TTC549 (cell line): ENCODE measurements around the gene TMEM109.

Experiments
- FAIRE-seq: peaks from 2 replicates; lab custom pipeline; 2012; peaks lifted over from hg19 to GRCh38; lab: Jason Lieb, UNC

The TMEM109 gene

DNA sequence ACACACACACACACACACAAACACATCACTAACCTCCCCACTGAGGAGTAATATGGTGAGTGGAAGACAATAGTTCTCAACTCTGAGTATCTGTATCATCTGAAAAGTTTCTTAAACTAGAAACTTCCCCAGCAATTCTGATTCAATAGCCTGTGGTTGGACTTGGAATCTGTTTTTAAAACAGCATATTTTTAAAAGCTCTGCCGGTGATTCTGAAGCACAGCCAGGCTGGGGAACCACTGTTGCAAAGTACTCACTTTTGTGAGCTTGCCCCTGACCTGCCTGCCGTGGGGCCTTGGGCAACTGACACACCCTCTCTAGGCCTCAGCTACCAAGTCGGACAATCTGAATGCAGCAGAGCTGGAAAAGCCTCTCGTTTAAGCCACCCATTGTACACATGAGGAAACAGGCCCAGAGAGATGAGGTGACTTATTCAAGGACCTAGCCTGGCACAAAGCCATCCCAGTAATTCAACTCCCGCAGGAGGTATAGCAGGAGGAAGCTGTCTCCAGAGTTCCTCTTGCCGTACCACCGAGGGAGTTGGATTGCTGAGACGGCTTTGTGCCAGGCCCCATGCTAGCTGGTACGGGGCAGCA, 29.1 kb downstream of the TMEM109 start:
- FAIRE-seq = no peak

DNA sequence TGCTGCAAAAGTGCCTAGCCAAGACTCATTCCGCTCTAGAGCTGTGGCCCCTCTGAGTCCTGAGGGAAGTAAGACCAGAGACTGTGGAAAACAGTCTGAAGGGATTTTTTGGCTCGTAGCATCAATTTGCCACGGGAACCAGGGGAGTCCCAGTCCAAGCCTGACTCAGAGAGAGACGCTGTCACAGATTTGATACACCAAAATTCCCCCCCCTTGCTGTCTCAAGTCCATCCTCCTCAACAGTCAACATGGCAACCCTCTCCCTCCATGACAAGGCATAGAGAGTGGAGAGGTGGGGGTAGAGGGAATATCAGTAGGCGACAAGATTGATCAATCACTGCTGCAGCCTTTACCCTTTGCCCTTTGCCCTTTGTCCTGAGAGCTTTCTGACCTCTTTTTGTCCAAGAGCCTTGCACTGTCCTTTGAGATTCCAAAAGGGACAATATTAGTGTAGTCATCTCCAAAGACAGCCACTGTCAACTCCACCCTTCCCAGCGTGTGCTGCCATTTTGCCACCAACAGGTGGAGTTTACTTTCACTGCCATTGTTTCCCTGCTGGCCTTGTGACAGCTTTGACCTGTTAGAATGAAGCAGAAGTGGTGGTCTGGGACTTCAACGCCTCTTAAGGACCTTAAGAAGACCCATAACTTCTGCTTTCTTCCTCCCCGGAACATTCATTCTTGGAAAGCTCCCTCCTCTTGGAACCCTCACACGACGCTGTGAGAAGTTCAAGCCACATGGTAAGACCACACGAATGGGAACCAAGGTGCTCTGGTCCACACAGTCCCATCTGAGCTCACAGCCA, 30.7 kb downstream of the TMEM109 start:
- FAIRE-seq = no peak

DNA sequence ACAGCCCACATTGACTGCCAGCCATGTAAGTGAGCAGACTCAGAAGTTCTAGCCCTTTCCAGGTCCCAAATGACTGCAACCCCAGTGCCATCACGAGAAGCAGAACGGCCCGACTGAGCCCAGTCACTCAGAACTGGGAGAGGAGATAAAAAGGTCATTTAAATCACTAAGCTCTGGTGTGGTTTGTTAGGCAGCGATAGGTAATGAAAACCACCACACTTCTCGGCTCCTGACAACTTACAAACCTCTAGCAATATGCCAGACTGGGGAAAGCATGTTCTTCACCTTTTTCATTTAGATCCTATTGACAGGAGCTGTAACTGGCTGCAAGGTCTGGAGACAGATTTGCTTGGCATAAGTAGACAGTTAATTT, 31.3 kb downstream of the TMEM109 start:
- FAIRE-seq = no peak

DNA sequence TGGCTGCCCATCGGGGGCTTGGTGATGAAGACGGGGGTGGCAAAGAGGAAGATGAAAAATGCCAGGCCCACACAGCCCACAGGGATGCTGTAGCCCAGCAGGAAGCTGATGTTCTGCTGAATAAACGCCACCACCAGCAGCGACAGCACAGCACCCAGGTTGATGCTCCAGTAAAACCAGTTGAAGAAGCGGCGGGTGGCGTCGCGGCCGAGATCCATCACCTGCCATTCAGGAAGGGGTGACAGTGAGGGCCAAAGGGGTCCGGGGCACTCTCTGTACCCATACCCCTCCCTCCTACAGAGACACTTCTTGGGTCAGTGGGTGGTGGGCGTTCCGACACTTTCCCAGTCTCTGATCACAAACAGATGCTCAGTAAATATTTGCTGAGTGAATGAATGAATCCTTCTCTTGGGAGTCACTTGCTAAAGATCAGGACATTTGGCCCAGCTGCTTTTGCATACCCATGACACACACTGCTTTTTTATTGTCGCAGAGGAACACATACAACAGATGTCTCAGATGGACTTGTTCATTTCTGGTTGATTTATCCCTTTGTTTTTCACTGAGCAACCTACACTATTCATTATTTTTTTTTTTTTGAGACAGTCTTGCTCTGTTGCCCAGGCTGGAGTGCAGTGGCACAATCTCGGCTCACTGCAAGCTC, 32.8 kb downstream of the TMEM109 start:
- no peak for FAIRE-seq

DNA sequence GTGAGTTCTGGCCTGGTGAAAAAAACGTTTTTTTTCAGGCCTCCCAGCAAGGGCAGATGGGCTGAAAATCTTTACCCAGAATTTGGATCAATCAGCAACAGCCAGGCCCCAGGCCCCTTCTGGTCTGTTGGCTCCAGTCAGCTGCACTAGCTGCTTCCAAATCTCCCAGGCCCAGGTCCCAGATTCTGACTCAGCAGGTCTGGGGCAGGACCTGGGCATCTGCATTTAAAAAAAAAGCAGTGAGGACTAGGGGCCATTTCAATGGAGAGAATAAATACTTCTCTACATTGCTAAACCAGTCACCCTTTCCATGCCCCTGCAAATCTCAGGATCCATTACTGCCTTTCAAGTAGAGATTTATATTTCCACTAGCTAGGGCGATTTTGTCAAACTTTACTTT, 33.7 kb downstream of the TMEM109 start:
- FAIRE-seq = no peak

DNA sequence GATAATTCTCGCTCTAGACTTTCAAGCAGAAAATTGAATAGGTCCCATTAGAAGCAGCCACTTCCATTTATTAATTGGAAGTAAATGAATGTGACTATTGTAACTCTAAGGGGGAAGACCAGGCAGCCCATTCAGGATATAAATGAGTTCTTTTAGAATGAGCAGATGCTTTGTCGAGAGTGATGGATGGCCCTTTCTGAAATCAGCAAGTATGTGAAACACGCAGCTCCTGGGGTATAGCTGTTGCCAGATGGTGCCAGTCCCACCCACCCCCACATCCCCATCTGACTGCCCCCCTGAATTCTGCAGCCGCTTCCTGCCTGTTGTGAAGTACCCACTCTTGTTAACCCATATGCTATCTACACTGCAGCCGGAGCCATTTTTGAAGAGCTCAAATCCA, 34.3 kb downstream of the TMEM109 start:
- no peak for FAIRE-seq

DNA sequence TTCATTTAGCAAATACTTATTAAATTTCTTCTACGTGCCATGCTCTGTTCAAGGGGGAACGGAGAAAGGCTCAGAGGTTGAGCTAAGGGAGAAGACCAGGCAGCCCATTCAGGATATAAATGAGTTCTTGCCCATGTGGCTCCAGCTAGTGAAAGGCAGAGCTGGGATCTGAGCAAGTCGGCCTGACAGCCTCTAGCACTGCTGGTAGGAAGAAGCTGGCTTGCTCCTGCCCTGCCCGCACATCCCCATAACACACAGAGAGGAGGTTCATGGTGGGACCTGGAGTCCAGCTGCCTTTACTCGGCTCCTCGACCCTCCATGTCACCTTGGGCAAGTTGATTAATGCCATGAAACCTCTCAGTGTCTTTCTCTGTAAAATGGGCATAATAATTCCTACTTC, 36.1 kb downstream of the TMEM109 start:
- no peak for FAIRE-seq

DNA sequence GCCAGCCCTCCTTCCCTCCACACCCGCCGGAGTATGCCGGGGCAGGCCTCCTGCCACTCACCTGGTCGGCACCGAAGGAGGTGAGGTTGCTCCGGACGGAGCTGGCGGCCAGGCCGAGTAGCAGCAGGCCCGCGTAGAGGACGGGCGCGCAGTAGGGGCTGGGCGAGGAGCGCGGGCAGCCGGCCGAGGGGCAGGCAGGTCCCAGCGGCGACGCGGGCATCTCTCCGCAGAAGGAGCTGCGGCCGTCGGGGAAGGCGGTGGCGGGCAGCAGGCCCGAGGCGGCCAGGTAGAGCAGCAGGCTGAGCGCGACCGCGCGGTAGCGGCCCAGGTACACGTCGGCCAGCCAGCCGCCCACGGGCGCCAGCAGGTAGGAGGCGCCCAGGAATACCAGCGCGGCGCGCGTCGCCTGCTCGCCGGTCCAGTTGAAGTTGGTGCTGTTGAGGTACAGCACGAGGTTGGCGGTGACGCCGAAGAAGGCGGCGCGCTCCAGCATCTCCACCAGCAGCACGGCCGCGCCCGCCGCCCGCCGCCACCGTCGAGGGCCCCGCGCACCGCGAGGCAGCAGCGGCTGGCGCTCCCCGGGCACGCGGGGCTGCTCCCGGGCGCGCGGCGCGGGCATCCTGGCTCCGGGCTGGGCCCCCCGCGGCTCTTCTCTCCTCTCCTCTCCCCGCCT, 37.1 kb downstream of the TMEM109 start:
- no peak for FAIRE-seq

DNA sequence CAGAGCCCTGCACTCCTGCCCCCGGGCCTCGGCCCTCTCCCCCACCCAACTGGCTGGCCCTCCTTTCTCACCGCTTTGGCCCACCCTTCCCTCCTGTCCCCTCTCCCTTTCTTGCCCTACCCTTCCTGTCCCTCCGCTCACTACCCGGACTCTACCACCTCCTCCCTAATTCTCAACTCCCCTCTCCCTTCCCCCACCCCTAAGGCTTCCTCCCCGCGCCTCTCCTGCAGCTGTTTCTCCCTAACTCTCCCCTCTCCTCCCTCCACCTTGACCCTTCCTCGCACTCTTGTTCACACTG, 37.6 kb downstream of the TMEM109 start:
- FAIRE-seq = no peak

DNA sequence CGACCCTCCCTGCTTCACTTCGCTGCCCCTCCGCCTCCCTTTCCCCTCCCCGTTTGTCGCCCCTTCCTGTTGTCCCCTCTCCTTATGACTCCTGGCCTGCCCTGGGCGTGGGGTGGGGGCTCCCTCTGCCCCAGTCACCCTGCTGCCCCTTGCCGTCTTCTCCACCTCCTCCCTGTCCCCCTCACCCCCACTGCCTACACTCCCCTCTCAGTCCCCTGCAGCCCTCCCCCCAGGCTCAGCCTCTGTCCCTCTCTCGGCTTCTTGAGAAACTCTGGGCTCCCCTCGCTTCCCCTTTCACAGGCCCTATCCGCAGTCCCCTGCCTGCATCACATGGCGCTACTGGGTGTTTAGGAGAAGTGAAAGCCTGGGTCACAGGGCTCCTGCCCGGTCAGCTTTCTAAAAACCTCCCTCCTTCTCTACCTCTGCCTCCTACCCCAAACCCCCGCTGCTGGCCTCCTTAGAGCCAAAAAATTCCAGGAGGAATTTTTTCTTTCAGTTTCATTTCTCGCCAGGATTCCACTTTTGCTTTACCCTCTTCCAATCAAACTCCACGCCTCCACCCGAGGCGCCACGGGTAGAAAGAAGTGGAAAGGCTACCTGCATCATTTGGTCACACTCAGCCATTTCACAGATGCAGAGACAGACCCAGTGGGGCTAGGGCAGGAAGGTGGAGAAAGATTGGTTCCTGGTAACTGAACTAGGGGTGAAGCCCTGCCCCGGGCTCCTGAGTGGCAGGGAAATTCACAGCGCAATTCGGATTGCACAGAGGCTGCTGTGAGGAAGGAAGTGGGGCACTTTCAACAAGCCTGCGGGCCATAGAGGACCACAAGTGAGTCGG, 38.2 kb downstream of the TMEM109 start, which contains the start of gene SLC15A3:
Gene SLC15A3, minus strand, starts transcription at position 273 of the 838 bp plus-strand sequence. CDS start 625 bp downstream, outside the sequence.
- FAIRE-seq = no peak

DNA sequence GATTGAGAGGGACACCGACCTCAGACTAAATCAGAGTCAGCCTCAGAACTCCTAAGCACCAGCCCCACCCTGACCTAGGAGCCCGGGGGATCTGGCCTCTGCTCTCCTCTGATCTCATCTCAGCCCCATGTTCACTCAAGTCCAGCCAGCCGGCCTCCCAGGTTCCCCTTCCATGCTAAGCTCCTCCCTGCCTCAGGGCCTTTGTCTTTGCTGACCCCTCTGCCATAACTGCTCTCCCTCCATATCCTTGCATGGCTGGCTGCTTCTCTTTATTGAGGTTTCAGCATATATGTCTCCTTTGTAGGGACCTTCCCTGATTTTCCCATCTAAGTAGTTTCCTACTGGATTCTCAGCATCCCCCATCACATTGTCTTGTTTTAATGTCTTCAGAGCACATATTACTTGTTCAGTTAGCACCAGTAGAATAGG, 38.8 kb downstream of the TMEM109 start:
- FAIRE-seq = no peak

DNA sequence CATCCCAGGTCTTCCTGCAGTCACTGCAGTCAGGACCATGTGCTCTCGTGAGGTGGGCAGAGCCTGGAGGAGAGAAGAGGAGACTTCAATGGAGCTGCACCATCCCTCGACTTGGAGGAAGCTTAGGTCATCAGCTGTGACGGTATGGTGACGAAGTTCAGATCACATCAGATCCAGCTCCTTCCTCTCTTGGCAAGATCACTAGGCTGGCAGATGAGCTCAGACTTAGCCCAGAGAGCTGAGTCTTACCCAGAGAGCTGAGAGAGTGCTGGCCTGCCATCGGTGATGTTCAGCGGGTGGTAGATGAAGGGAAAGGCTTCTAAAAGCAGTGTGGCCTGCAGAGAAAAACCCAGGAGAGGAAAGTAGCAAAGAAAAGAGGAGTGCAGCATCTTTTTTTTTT, 39.8 kb downstream of the TMEM109 start:
- no peak for FAIRE-seq

DNA sequence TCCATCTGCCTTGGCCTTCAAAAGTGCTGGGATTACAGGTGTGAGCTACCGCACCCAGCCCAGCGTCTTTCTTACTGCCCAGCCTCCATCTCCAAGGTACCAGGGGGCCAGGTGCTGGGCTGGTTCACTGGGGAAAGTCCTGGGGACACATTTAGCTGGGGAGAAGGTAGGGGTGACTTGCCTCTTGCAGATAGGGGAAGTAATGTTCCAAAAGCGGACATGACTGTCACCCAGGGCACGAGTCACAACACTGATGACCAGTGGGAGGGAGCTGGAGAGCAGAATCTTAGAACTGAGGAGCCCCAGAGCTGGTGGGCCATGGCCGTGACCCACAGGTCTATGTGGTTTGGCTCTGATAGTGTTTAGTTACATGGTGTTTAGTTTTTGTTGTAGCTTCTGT, 40.5 kb downstream of the TMEM109 start:
- FAIRE-seq = no peak

DNA sequence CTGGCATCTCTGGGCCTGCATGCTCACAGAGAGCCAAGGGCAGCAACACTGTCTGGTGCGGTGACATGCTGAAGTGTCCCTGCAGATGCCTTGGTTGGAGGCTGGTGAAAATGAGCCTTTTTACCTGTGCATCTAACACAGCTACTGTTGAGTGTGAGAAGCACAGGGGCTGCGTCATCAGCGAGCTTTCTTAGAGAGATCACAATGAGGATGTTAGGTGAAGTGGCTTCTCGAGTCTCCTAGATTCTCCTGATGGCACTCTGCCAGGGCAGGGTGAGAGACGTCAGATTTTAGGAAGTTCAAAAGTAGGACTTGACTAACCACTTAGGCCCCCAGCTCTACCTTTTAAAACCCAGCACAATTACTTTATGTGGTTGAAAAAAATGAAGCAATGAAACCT, 41.6 kb downstream of the TMEM109 start:
- no peak for FAIRE-seq

DNA sequence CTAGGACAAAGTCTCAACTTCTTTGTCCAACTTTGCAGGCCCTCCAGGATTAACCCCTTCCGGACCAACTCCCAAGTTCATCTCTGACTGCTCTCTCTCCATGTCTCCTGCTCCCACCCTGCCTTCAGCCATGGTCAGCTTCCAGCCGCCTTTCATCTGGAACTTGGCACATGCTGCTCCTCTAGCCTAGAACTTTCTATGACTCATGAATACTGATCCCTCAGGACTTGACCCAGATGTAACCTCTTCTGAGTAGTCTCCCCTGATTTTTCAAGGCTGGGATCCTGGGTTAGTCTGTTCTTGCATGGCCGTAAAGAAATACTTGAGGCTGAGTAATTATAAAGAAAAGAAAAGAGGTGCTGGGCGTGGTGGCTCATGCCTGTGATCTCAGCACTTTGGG, 43.2 kb downstream of the TMEM109 start:
- FAIRE-seq = no peak

DNA sequence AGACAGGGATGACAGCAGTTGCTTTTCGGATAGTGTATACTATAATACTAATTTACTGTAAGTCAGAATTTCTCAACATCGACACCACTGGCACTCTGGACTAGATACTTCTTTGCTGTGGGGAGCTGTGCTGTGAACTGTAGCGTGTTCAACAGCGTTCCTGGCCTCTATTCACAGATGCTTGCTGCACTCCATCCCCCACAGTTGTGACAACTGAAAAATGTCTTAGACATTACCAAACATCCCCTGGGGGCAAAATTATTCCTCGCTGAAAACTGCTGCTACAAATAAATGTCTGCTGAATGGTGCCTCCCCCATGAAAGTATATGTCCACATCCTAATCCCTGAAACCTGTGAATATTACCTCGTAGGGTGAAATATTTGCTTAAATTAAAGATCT, 45.5 kb downstream of the TMEM109 start:
- FAIRE-seq = no peak

DNA sequence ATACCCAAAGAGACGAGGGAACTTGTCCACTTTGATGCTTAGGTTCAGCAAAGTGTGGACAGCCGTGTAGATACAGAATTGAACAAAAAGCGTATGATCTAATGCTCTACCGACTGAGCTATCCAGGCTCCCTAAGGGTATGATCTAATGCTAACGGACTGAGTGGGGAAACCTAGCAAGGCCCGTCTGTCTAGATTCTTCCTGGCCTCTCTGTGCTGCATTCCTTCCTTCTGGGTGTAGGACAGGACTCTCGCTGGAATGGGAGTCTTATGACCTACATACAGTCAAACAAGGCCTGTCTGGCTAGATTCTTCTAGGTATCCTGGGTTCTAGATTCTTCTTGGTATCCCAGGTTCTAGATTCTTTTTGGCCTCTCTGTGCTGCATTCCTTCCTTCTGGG, 46.4 kb downstream of the TMEM109 start:
- FAIRE-seq = no peak

DNA sequence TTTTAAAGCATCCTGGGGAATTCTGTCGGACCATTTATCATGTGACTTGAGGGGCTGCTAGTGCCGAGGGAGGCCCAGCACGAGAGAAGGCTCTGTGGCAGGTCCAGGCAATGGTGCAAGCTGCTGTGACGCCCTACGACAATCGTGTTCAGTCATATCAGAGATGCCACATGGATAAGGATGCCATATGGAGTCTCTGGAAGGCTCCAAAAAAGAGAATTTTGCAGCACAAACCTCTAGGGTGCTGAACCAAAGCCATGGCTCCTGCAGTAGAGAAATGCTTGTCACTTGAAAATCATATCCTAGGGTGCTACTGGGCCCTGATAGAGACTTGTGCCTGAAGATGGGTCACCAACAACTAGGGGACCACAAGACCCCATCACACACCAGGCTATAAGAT, 50.8 kb downstream of the TMEM109 start:
- no peak for FAIRE-seq

DNA sequence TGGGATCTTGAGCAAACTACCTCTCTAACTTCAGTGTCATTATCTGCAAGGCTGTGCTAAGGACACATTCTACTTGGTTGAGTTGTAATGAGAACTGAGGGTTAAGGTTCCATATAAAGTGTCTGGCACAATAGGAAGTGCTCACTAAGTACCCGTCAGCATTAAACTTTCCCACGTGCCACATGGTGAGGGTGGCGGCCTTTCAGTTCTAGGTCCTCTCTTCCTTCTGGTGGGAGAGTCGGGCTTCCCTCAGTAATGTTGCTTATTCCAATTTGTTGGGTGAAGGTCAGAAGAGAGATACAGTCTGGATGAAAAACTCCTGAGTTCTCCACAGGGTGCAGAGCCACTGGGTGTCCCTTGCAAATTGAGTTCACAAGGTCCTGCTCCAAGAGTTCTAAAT, 52.9 kb downstream of the TMEM109 start:
- FAIRE-seq = no peak

DNA sequence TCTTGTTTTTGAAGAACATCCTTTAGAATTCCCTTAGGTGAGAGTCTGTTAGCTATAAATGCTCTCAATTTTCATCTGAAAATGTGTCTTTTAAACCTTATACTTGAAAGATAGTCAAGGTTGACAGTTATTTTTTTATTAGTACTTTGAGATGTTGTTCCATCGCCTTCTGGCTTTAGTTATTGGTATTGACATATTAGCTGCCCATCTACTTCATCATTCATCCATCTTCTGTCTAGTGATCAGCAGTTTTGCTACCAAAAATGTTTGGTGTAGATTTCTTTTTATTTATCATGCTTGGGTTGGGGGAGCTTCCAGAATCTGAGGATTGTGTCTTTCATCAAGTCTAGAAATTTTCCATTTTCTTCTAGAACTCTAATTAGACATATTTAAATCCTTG, 54.3 kb downstream of the TMEM109 start:
- no peak for FAIRE-seq

DNA sequence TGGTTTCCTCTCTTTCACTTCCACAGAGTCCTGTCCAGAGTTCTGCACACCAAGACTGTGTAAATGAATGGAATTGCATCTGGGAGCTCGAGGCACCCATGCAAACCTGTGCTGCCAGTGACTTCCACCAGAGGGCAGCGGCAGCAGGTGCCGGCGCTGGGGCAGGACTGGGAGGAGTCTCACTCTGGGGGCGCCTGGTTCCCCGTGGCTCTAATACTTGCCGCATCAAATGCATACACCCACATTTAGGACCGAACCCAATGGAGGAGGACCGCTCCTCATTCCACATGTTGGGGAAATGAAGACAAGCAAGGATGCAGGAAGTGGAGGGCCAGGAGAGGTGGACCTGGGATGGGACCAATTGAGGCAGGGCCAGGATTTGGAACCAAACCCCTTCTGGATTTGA, 56.4 kb downstream of the TMEM109 start:
- no peak for FAIRE-seq

DNA sequence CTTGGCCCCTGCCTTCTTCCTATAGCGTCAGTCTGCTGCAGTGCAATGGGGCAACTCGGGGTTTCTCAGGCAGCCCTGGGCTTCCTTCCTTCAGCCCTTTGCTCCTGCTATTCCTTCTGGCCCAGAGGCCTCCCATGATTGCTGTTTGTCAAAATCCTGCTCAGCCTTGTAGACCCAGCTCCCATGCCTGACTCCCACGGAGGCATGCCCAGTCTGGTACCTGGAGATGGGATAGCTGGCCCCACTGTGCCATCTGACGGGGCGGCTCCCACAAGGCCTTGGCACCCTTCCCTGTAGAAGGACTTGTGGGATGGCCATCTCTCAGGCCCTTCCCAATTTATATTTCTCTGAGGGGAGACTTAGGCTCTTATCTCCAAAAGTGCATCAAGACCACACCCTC, 56.9 kb downstream of the TMEM109 start:
- FAIRE-seq = no peak
